Measurements from ENCODE around the gene E2F4. TPM values are rescaled to one million over a fixed set of nuclear protein-coding genes. Genes with fewer than 3 reads are reported as not detected.

The E2F4 gene
- total and polyA plus RNA-seq, 2 of the 8 experiments (the other 6 are each of a cell fraction or from before 2014, with no cell fraction given), result 79.9 to 157 TPM

DNA sequence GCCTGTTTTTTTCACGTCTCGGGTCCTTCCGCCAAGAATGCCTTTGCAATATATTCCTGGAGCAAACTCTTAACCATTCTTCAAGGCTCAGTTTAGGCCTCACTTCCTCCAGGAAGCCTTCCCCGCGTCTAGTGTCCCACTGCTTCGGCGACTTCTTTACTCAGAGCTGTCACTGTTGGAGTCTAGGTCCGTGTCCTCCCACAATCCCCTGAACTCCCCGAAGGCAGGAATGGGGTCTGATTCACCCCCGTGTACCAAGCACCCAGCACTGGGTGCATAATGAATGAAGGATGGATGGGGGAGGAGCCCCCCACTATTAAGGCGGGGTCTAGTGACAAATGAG lies 8.7 kb upstream of the E2F4 start:
- H2BK15ac ChIP-seq (ENCODE audit: low read length), result no peak overlapping the region; the same call in 1 of the 2 replicates
- TF ChIP-seq NRF1 (IDR thresholded peaks at IDR 0.05; ENCODE audit: low read depth, low read length) (no peak), GTF2F1 (IDR thresholded peaks at IDR 0.05; ENCODE audit: borderline replicate concordance, low read depth, low read length) (no peak), SIN3A (conservative IDR thresholded peaks at IDR 0.05 in 1 of 2, IDR thresholded peaks at IDR 0.05 in 1 of 2; ENCODE audit: low read depth in 1 of 2, low read length in 2 of 2) (0 out of 4 replicates have a peak, but pooled peaks of 1 of the 2 experiments have one; percentile 37), TCF12 (IDR thresholded peaks at IDR 0.05; ENCODE audit: low read depth, low read length) (no peak), JUN (IDR thresholded peaks at IDR 0.05; ENCODE audit: low read depth, low read length) (no peak), RFX5 (IDR thresholded peaks at IDR 0.05; ENCODE audit: borderline replicate concordance, low read depth, low read length) (no peak), KDM5A (IDR thresholded peaks at IDR 0.05; ENCODE audit: low read length) (no peak), CBX5 (IDR thresholded peaks at IDR 0.05; ENCODE audit: low read depth, low read length) (no peak), KDM1A (IDR thresholded peaks at IDR 0.05; ENCODE audit: borderline replicate concordance, low read length) (peak; percentile 30; the same call in 1 of the 2 replicates)
- no peak overlapping the region for H2AFZ ChIP-seq (ENCODE audit: low read length)
- peak overlapping the region; percentile 67 to 92 for H3K4me2 ChIP-seq (ENCODE audit: insufficient read depth in 1 of 2, low read depth in 2 of 2, low read length in 2 of 2)
- H3K4me1 ChIP-seq (replicated peaks in 1 of 4; ENCODE audit: control insufficient read depth in 3 of 4, insufficient read depth in 4 of 4, low read length in 3 of 4), result peaks cover 0 to 21% (median 16%) of the 10 kb centered on the region in 4 experiments; a peak in 5 of 7 replicates
- H3K9ac ChIP-seq (replicated peaks in 1 of 4; ENCODE audit: extremely low read depth in 1 of 4, low read depth in 3 of 4, low read length in 3 of 4), result peak overlapping the region in 1 of 4 experiments; percentile 96; a peak in 2 of 7 replicates
- no peak overlapping the region for H2BK20ac ChIP-seq (ENCODE audit: low read length)
- peaks cover 15% of the 10 kb centered on the region; the same call in 1 of the 2 replicates for H3K23me2 ChIP-seq (ENCODE audit: low read depth, low read length)
- H3K9me3 ChIP-seq (ENCODE audit: insufficient read depth in 2 of 2, low read depth in 1 of 2, low read length in 1 of 2), result no peaks in the 10 kb centered on the region
- H4K91ac ChIP-seq (replicated peaks; ENCODE audit: insufficient read length, low read length), result no peak overlapping the region
- no peak overlapping the region for H3K27ac ChIP-seq (ENCODE audit: low read depth, low read length)
- no peaks in the 10 kb centered on the region; a peak in 1 of 8 replicates for H3K36me3 ChIP-seq (ENCODE audit: control insufficient read depth in 2 of 4, insufficient read depth in 4 of 4, low read length in 3 of 4)
- CTCF ChIA-PET (ENCODE audit: partially characterized antibody), result interaction anchor here (1.0 to 9.3 kb wide), 9 partner anchors 10 to 231 kb away, joined by 3 to 151 read pairs (median 5); partner anchors contain the start of genes CES3, ELMO3, FBXL8 and HSF4
- no peak overlapping the region for H2BK5ac ChIP-seq (ENCODE audit: low read depth, low read length)
- no peak overlapping the region for H3K14ac ChIP-seq (ENCODE audit: insufficient read length)
- no peak overlapping the region for H4K5ac ChIP-seq (ENCODE audit: insufficient read length, low read depth, low read length)
- no peak overlapping the region for H2BK12ac ChIP-seq (ENCODE audit: low read depth, low read length)
- no peak overlapping the region; the same call in 1 of the 2 replicates for H4K8ac ChIP-seq (ENCODE audit: extremely low read depth, insufficient read depth, low read length)
- no peak overlapping the region for H3K23ac ChIP-seq (ENCODE audit: insufficient read length)
- H3K4ac ChIP-seq (replicated peaks; ENCODE audit: insufficient read length, low read depth, low read length), result no peak overlapping the region
- no peak overlapping the region for H3K56ac ChIP-seq (replicated peaks; ENCODE audit: insufficient read length, low read depth, low read length)
- peaks cover 0 to 5% of the 10 kb centered on the region in 2 experiments; a peak in 1 of 4 replicates for H3K79me2 ChIP-seq (ENCODE audit: control insufficient read depth in 1 of 2, insufficient read depth in 2 of 2, low read length in 2 of 2)
- H3K4me3 ChIP-seq (ENCODE audit: extremely low read depth in 1 of 4, insufficient read depth in 2 of 4, low read depth in 3 of 4, low read length in 4 of 4), result peak overlapping the region; percentile 73 to 90 (median 85)
- peaks cover 8 to 37% (median 23%) of the 10 kb centered on the region in 4 experiments for H3K27me3 ChIP-seq (replicated peaks in 1 of 4; ENCODE audit: control insufficient read depth in 3 of 4, extremely low read depth in 1 of 4, insufficient read depth in 3 of 4, low read length in 3 of 4)
- no peaks in the 10 kb centered on the region for H3K79me1 ChIP-seq (ENCODE audit: low read depth, low read length)
- no peak overlapping the region for H2BK120ac ChIP-seq (replicated peaks; ENCODE audit: low read depth, low read length)
- DNase-seq (ENCODE audit: low read depth in 1 of 2, low spot score in 2 of 2), result no peak
- no peak overlapping the region for H2AK5ac ChIP-seq (ENCODE audit: low read depth, low read length)
- 7% methylated on average over 11 of the region's 11 CpGs; no CpG with 5 or more reads in 1 of the 2 experiments for WGBS, 2 experiments (ENCODE audit: extremely low coverage in 1 of 2, insufficient coverage in 1 of 2, insufficient read length in 1 of 2, insufficient replicate concordance in 2 of 2, low coverage in 1 of 2, low lambda C conversion rate in 2 of 2, missing lambda C conversion rate in 1 of 2)
- FAIRE-seq, result no peak
- H3K18ac ChIP-seq (ENCODE audit: extremely low read depth, low read length), result no peak overlapping the region
- POLR2A ChIA-PET (ENCODE audit: partially characterized antibody), result interaction anchor here (1.3 to 4.0 kb wide), 5 partner anchors 9 to 32 kb away, joined by 4 to 19 read pairs (median 12); partner anchors contain the start of genes B3GNT9 and HSF4
- peaks cover 2 to 24% of the 10 kb centered on the region in 2 experiments for H4K20me1 ChIP-seq (replicated peaks in 1 of 2; ENCODE audit: control insufficient read depth in 1 of 2, insufficient read depth in 2 of 2, low read length in 2 of 2)
